DMS114 treated with DMSO at 0.1 percent for 48 hours (cell line): ENCODE results near the gene CKAP2.
A peak's percentile ranks its signal among the peaks of the same experiment; 100 is the strongest.
"Not testable (repeated sequence)": the region's sequence is repeated elsewhere in the genome, so short reads cannot be mapped to it uniquely, and the experiment has no call there.

Source experiments
- DNase-seq: peaks from one replicate; lab custom pipeline; 2025; ENCODE audit not compliant: unreplicated experiment; lab: John Stamatoyannopoulos, UW

The CKAP2 gene, protein sequence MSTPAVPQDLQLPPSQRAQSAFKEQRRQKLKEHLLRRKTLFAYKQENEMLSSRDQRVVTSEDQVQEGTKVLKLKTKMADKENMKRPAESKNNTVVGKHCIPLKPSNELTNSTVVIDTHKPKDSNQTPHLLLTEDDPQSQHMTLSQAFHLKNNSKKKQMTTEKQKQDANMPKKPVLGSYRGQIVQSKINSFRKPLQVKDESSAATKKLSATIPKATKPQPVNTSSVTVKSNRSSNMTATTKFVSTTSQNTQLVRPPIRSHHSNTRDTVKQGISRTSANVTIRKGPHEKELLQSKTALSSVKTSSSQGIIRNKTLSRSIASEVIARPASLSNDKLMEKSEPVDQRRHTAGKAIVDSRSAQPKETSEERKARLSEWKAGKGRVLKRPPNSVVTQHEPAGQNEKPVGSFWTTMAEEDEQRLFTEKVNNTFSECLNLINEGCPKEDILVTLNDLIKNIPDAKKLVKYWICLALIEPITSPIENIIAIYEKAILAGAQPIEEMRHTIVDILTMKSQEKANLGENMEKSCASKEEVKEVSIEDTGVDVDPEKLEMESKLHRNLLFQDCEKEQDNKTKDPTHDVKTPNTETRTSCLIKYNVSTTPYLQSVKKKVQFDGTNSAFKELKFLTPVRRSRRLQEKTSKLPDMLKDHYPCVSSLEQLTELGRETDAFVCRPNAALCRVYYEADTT

DNA sequence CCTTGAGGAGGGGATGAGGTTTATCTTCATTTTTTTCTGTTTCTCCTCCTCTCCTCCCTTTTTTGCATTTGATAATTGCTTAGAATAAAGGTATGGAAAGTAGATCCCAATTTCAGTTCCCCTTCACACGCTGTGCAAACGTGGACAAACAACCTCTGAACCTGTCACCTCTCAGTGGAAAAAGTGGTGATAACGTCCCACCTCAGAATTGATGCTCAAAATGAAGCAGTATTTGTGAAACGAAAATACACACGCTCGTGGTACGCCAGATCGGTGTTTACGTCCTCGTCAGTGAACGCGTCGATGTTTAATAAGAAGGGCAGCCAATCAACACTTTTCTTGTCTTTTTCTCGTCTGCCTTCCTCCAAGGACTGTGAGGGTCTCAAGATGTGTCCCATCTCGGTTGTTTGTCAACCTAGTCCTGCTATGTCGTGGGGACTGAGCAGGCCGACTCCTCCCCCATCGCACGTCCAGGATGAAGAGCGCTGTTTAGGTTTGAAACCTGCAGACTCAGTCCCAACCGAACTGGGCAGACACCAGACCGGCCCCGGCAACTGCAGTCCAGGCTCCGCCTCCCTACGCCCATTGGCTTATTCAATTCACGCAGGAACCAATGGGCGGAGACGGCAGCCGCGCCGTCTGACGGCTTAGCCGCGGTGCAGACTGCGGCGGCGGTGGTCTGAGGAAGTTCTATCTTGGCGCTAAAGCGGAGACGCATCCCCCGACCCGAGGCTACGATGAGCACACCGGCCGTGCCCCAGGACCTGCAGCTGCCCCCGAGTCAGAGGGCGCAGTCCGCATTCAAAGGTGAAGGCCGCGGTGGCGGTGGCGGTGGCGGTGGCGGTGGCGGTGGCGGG, at the start of gene CKAP2:
Gene CKAP2 (plus strand): TSS at position 659 of the 857 bp plus-strand sequence. CDS start 79 bp downstream, at position 738.
- peak; percentile 89 for DNase-seq

DNA sequence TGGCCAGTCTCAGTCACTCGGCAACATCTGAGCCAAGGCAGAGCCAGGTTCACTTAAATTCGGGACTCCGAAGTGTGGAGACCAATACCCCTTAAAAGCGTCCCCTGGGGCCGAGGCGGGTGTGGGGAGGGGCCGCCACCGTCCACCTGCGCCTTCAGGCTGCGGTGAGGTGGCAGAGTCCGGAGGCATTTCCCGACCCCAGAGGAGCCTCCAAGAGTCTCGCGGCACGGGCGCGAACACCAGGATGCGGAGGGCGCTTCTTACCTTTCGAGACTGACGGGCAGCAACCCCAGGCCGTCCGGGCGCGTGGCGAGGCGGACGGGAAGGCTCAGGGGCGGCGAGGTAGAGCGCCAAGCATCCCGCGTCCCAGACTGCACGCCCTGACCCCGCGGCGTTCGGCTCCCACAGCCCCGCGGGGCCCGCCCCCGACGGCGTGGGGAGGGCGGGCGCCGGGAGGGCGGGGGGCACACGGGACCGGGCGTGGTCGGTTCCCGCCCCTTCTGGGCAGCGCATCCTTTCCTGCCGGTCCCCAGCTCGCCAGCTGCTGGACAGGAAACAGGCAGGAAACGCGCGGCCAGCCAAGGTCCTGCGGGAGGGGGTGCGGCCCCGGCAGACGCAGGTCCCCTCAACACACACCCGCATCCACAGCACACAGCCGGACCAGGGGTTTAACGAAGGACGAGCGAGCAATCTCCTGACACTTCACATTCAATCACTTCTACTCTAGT, 49.3 kb upstream of the CKAP2 start, which contains the start of gene THSD1:
Gene THSD1 (minus strand): TSS at position 406 of the 728 bp plus-strand sequence. CDS start 3,572 bp downstream, outside the sequence.
- no peak for DNase-seq

DNA sequence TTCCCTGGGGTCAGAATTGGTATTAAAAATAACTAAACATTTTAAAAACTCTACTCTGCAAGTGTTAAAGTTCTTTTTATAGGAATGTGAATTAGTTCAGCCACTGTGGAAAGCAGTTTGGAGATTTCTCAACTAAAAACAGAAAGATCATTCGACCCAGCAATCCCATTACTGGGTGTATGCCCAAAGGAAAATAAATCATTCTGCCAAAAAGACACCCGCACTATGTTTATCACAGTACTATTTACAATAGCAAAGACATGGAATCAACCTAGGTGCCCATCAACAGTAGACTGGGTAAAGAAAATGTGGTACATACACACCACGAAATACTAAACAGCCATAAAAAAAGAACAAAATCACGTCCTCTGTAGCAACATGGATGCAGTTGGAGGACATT, 48.6 kb upstream of the CKAP2 start:
- no peak for DNase-seq

DNA sequence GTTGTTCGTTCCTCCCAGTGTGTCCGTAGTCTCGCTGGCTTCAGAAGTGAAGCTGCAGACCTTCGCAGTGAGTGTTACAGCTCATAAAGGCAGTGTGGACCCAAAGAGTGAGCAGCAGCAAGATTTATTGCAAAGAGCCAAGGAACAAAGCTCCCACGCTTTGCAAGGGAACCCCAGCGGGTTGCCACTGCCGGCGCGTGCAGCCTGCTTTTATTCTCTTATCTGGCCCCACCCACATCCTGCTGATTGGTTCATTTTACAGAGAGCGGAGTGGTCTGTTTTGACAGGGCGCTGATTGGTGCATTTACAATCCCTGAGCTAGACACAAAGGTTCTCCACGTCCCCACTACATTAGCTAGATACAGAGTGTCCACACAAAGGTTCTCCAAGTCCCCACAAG, 47.8 kb upstream of the CKAP2 start:
- DNase-seq, result not testable (repeated sequence)

DNA sequence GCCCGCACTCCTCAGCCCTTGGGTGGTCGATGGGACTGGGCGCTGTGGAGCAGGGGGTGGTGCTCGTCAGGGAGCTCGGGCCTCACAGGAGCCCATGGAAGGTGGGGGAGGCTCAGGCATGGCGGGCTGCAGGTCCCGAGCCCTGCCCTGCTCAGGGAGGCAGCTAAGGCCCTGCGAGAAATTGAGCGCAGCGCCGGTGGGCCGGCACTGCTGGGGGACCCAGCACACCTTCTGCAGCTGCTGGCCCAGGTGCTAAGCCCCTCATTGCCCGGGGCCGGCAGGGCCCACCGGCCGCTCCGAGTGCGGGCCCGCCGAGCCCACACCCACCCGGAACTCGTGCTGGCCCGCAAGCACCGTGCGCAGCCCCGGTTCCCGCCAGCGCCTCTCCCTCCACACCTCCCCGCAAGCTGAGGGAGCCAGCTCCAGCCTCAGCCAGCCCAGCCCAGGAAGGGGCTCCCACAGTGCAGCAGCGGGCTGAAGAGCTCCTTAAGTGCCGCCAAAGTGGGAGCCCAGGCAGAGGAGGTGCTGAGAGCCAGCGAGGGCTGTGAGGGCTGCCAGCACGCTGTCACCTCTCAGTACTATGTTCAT, 47.1 kb upstream of the CKAP2 start:
- not testable (repeated sequence) for DNase-seq

DNA sequence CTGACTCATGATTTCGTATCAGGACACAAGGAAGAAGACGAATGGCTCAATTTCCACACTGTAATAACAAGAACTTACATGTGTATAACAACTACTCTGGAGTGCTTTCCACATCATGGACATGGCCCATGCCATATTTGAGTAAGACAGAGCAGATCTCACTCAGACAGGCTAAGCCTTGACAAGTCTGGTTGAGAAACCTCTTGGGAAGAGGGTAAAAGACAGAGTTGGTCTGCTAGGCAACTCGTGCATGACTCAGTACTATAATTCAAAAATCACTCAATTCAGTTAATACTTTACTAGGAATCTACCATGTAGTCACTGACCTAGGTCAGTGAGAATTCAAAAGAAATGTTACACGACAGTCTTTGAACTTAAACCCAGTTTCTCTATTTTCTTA, 43.6 kb upstream of the CKAP2 start:
- no peak for DNase-seq

DNA sequence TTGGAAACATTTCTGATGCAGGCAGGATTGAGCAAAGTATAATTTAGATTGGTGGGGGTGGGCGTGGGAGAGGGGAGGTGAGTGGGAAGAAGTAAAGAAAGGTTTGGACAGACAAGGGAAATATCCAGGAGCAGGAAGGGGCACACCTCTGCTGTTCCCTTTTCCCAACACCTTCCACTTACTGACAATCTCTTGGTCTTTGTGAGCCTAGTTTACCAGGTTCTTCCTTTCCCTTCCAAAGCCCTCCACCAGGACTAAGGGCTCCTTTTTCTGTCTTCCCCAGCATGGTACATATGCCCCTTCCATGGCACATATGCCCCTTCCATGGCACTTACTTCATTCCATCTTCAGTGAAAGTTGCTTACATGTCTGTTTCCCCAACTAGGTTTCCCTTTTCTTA, 43.1 kb upstream of the CKAP2 start:
- DNase-seq, result no peak

DNA sequence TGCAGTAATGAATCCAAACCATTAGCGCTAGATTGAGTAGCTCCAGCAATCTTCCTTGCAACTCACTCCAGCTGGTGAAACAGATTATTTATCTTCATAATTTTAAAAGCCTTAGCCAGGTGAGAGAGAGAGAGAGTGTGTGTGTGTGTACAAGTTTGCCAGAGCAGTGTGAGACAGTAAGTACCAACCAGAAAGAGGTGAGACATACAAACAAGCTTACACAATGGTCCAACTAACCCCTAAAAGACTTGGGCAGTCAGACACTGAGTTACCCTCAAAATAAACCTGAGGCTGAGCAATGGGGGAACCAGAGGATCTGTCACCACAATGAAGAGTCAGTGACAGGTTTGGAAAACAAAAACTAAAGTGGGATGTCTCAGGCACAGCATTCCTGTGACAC, 41.2 kb upstream of the CKAP2 start:
- no peak for DNase-seq

DNA sequence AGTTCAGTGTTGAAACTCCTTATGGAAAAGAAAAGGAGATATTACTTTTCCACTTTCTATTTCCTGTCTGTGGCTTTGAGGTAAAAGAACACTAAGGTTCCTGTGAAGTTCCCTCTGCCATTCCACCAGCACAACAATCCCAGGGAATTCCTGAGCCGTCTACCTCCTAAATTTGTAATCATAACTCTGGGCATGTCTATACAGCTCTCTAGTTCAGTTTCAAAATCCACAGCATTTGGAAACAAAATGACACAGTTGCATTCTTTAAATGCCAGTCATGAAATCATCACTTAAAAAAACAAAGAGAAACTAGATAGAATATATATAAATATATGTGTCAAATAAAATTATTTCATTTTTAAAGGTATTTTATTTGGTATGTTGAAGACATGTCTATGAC, 40.3 kb upstream of the CKAP2 start:
- no peak for DNase-seq

DNA sequence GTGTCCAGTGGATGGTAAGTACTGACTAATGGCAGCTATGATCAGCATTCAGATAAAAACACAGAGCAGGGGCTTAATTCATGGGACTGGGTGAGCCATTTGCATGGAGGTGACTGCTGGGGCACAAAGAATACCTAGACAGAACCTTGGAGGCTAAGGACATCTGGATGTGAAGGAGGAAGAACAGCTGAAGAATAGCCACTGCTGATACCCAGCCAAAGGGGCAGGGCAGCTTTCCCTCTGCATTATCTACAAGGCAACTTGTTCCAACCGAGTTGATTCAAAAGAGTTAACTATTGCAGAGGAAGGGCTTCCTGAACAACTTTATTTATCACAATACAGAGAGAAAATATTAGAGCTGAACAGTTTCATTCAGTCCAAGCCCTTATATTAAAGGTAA, 36.2 kb upstream of the CKAP2 start:
- DNase-seq, result no peak

DNA sequence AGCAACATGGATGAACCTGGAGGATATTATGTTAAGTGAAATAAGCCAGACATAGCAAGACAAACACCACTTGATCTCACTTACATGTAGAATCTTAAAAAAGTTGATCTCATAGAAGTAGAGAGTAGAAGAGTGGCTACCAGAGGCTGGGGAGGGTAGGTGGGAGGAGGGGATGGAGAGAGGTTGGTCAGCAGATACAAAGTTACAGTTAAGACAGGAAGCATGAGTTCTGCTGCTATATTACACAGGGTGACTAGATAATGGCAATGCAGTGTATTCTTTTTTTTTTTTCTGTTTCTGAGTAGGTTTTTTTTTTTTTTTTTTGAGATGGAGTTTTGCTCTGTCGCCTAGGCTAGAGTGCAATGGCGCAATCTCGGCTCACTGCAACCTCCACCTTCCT, 34.1 kb upstream of the CKAP2 start:
- no peak for DNase-seq

DNA sequence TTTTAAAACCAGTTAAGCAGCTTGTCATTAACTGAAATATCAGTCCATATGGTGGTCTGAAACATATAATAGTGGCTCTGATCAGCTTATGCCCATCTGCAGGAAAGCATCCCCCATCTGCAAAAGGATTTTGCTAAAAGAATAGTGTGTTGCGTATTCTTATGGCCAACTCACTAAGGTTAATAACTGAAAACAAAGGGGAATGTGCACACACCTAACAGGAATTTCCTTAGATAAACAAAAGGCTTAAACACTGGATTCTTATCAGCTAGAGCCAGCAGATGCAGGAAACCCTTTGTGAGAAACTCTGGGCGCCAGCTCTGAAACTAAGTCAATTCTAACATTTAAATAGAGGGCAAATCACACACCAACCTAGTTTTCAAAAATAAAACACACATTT, 27.0 kb upstream of the CKAP2 start:
- no peak for DNase-seq

DNA sequence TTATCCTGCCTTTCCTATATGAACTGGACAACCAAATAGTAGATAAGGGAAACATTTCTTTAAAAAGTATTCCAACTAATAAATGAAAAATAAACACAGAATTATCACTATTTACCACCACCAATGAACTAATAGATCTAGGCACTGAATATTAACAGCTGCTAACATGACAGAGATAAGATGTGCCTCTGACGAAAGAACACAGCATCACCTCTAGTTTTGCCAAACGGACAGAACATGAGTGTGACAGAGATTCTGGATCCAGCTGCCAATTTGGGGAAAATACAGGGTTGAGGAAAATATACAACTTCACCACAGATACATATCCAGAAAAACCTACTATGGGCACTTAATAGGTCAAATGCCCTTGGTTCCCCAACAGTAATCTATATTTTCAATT, 22.8 kb upstream of the CKAP2 start:
- DNase-seq, result no peak

DNA sequence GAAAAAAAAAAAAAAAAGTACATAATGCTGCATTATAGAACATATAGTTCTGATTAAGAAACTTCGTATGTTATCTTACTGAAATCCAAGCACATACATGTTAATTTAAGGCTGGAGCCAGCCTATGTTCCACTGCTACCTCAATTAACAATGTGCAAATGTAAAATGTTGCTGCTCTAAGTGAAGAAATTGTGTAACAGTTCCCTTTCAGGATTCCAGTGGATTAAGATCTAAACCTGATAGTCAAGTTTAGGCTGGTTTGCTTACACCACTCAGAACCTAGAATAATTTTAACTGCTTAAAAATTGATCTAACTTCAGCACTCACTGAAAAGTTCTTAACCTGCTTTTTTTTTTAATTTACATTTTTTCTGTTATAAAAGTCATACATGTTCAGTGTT, 9.0 kb upstream of the CKAP2 start:
- DNase-seq, result no peak

DNA sequence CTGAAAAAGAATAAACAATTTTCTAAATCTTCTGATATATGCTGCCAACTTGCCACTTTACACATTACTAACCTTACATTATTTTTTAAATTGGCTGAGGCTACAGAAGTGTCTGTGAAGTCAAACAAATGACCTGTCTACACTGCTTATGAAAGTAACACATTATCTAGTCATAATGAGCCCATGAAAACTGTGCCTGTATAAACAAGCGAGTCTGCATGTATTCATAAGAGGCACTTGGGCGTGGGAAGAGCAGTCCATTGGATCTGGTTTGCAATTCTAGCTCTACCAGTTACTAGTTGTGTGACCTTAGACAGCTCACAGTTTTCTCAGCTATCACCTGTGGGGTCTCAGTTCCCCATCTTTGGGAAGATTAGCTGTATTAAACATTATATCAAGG, 7.9 kb upstream of the CKAP2 start:
- no peak for DNase-seq

DNA sequence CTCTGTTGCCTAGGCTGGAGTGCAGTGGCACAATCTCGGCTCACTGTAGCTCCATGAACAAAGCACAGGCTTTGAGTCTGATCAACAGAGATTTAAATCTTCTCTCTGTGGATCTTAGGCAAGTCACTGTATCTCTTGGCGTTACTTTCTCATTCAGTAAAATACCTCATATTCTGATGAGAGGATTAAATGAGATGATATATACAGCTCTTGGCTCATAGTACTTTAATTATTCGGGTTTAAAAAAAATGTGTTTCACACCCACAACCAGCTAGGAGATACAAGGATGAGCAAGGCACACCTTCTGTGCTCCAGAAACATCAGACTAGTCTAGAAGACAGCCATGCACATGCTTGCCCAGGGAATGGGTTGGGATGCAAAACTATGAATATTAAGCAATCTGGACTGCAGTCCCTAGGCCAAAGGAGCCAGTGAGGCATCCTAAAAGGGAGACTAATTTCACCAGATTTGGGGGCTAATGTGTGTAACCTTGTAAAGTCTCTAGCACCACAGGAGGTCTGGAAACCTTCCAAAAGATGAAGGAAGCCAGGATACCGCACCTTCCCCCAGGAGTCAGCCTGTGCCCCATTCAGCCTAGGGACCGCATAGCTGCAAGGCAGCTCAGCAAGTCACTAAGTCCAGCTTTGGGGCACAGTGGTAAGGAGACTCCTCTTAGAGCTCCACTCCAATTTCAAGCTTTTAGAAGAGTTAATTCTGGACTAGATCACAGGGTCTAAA, 7.3 kb upstream of the CKAP2 start:
- DNase-seq, result peak; percentile 0

DNA sequence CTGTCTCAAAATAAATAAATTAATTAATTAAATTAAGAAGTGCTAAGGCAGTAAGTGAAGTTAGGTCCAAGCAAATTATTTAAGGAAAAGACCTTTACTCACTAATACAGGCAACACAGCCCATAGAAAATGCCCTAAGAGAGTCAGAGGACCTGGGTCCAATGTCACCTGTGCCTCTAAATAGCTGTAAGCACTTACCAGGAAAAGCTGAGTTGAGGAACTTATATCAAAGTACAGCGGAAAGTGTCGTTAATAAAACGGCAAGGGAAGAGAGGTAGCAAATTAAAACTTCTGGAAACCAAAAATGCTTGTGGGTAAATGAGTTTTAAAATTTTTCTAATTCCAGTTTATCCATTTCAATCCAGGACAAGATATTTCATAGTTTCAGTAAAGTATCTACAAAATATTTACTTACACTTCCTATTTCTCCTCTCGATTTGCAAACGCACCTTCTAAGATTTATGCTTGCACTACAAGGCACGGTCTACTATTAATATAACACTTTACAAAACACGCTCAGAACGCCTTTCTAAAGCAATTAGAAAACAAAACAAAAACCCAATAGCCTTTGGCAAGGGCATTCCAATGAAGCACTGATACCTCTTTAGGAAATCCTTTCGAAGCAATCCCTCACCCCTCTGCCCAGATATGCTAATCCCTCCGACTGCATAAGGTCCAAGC, 5.8 kb upstream of the CKAP2 start:
- DNase-seq, result no peak

DNA sequence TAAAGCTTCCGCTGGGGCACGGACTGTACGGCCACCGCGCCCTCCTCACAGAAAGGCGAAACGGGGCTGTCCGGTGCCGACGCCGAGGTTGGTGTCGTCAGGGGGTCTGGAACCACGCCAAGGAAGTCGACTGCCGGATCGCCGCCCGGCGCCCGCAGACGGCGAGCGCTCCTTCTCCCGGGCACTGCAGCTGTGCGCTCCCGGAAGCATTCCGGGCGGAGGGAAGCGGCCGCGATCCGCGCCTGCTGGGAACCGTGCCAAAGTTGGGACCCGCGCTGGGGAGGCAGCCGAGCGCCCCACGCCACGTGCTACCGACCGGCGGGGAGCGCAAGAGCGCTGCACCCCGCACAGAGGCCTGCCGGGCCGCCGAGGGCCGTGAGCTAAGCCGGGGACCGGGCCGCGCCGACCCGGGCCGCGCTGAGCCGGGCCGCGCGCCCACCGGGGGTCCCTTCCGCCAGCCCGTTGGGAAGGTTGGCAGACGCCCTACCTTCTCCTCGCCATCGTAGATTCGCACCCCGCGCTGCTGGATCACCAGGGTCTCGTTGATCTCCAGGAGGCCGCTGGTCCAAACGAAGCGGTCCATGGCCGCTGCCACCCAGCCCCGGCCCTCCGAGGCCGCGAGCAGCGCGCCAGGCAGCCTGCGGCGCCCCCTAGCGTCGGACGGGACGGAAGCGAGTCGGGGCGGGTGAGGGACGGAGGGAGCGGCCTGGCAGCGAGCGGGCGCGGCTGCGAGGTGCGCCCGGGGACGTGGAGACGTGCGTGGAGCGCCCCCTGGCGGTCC, 5.1 kb upstream of the CKAP2 start, which contains the start of gene VPS36:
Gene VPS36 (minus strand): TSS at position 623 of the 781 bp plus-strand sequence. CDS start 40 bp downstream, at position 583.
- DNase-seq, result peak; percentile 73
